Heart right ventricle (tissue), 16 donors: Measurements from ENCODE around the gene OVCH1. TPM values are rescaled to one million over a fixed set of nuclear protein-coding genes. Genes with fewer than 3 reads are reported as not detected.

Experiments used
- ATAC-seq, 8 donors: fragments of 200-7000 bp; cut with Tn5 transposase; one replicate each; pipeline ENCODE4 v1.9.1; 2020; ENCODE audit warnings: mild to moderate bottlenecking in 8 of 8, moderate library complexity in 8 of 8, moderate number of reproducible peaks in 1 of 8
- DNase-seq, 2 donors: peaks; one replicate each; pipeline ENCODE4 v3.0.0-alpha.2; 2020
- H3K27ac ChIP-seq, 10 donors: fragments of 200-600 bp; sonication (generic) in 2 of 10; one replicate each; pipeline versions ENCODE4 v1.5.0 to v1.8.0; 2020 to 2022; ENCODE audit warnings: mild to moderate bottlenecking in 3 of 10
- H3K27me3 ChIP-seq, 7 donors: fragments of 200-600 bp; one replicate each; pipeline ENCODE4 v1.8.0; 2021 to 2022; ENCODE audit warnings: mild to moderate bottlenecking in 2 of 7
- H3K36me3 ChIP-seq, 9 donors: fragments of 200-600 bp; sonication (generic) in 1 of 9; one replicate each; pipeline versions ENCODE4 v1.5.0 to v1.8.0; 2020 to 2022; ENCODE audit warnings: mild to moderate bottlenecking in 2 of 9
- H3K4me1 ChIP-seq, 9 donors: fragments of 200-600 bp; sonication (generic) in 1 of 9; one replicate each; pipeline versions ENCODE4 v1.5.0 to v1.8.0; 2020 to 2022; ENCODE audit warnings: mild to moderate bottlenecking in 4 of 9
- H3K4me3 ChIP-seq, 10 donors: fragments of 200-600 bp; sonication (generic) in 2 of 10; one replicate each; pipeline versions ENCODE4 v1.5.0 to v1.8.0; 2020 to 2022; ENCODE audit warnings: mild to moderate bottlenecking in 7 of 10, moderate library complexity in 2 of 10
- H3K9me3 ChIP-seq, 11 donors: fragments of 200-600 bp in 10 of 11; sonication (generic) in 2 of 11; one replicate each; pipeline versions ENCODE4 v1.5.0 to v1.8.0; 2013 to 2022; ENCODE audit warnings: mild to moderate bottlenecking in 2 of 11, control low read depth in 1 of 11, moderate library complexity in 1 of 11
- CTCF ChIP-seq, 9 donors: fragments of 200-600 bp; sonication (generic) in 2 of 9; IDR thresholded peaks; one replicate each; pipeline versions ENCODE4 v1.5.0 to v1.8.0; 2021 to 2022; ENCODE audit warnings: antibody characterized with exemption in 9 of 9, mild to moderate bottlenecking in 5 of 9, moderate library complexity in 1 of 9
- WGBS, 2 donors: extraction: QIAGEN DNeasy Blood & Tissue Kit; methylation state at CpG; one replicate each; pipeline ENCODE4 v1.1.7; 2013; ENCODE audit warnings: inconsistent platforms in 1 of 2; 5-methylcytosine and 5-hydroxymethylcytosine counted together
- intact Hi-C, 10 donors: fragments of 100-400 bp; cut with DNase I; formaldehyde crosslinking; loops; one replicate each; pipeline versions ENCODE4 v1.11.1 to v1.14.2; 2022
- polyA plus RNA-seq, 2 donors: library from polyadenylated mRNA; stranded (reverse); fragments of 200-250 nt; gene quantifications; one replicate each; pipeline ENCODE4 v1.2.3, GENCODE V29; 2013
- total RNA-seq, 10 donors: library from RNA; stranded (reverse); fragmentation: NEBNext Ultra II Directional in 3 of 10; extraction: Animal tissue kit (Norgen Biotek cat#: 25700) in 3 of 10; gene quantifications; one replicate each; pipeline versions ENCODE4 v1.2.1 to v1.2.4, GENCODE V29; 2021 to 2023
- donor health status: Arrhythmogenic right ventricular cardiomyopathy.
- donor health status: ischemic (EF 13 %, LVEDD 7.1; RV severe dilation, severe dysfunction).
- donor health status: healthy with polysubstance abuse.
- donor health status: DM: no; HTN: yes; CAD: no.
- donor health status: DM: no; HTN: no; CAD: no.
- donor health status: ischemic (EF 25% LVEDD 6.9; RV normal size, moderate dysfunction).
- donor health status: ischemic (EF 25% LVEDD 5.7; RV mildly dilated, moderate dysfunction).
- donor health status: healthy.
- donor health status: DM: yes; HTN: yes; CAD: no.
- donor health status: Ischemic cardiomyopathy.
- donor health status: ischemic (EF 35%, LVEDD 5.7; RV mildly dilated, moderate dysfunction).
- donor health status: nonischemic (EF 11% LVEDD 7.7; RV severe dilation, severe dysfunction).
- donor health status: DM: yes; HTN: yes; CAD: no.
- donor health status: PGD.
- donor health status: ischemic (EF 29% LVEDD 5.4; RV normal size, mild dysfunction).
- donor health status: nonischemic (EF 23%, LVEDD 6.1; RV moderate dilation, normal function).

The OVCH1 gene
- total and polyA plus RNA-seq, 12 donors, result 0.07 to 0.44 (median 0.21) TPM; not detected in 6

GRCh38 chr12:29486972-29487371, 10.5 kb downstream of the OVCH1 start:
- DNase-seq (no peak), ATAC-seq (no peak)
- Histone ChIP-seq H3K27me3 (no peaks in the 10 kb centered on the region), H3K36me3 (no peaks in the 10 kb centered on the region), H3K4me3 (no peak overlapping the region), H3K27ac (no peak overlapping the region), H3K9me3 (no peaks in the 10 kb centered on the region), H3K4me1 (no peaks in the 10 kb centered on the region)
- no peak for TF ChIP-seq CTCF (IDR thresholded peaks at IDR 0.05)
- WGBS, 2 donors, result 53% methylated on average over 2 of the region's 2 CpGs
- intact Hi-C loops, result no loop called here

- no peak for ATAC-seq
- H3K4me3 ChIP-seq, result no peak overlapping the region
- H3K27me3 ChIP-seq, result no peaks in the 10 kb centered on the region
- no peak for TF ChIP-seq CTCF (IDR thresholded peaks at IDR 0.05)
- H3K27ac ChIP-seq, result no peak overlapping the region
- peaks cover 0 to 2% (median 0%) of the 10 kb centered on the region in 11 donors for H3K9me3 ChIP-seq
- H3K4me1 ChIP-seq, result no peaks in the 10 kb centered on the region
- 80 to 86% methylated on average over 4 of the region's 4 CpGs for WGBS, 2 donors
- intact Hi-C loops, result no loop called here
- no peak for DNase-seq
- peaks cover 0 to 13% (median 0%) of the 10 kb centered on the region in 9 donors for H3K36me3 ChIP-seq
Measured at GRCh38 chr12:29463198-29463597, 34.3 kb downstream of the OVCH1 start.

- ATAC-seq (no peak), DNase-seq (no peak)
- TF ChIP-seq CTCF (IDR thresholded peaks at IDR 0.05), result no peak
- Histone ChIP-seq H3K9me3 (peaks cover 0 to 6% (median 0%) of the 10 kb centered on the region in 11 donors), H3K4me1 (no peaks in the 10 kb centered on the region), H3K27ac (no peak overlapping the region), H3K27me3 (no peaks in the 10 kb centered on the region), H3K36me3 (peaks cover 0 to 13% (median 0%) of the 10 kb centered on the region in 9 donors), H3K4me3 (no peak overlapping the region)
- WGBS, 2 donors, result 83 to 87% methylated on average over 2 of the region's 2 CpGs
- intact Hi-C loops, result no loop called here
Measured at GRCh38 chr12:29460082-29460481, 37.4 kb downstream of the OVCH1 start.

GRCh38 chr12:29455087-29455486, 42.4 kb downstream of the OVCH1 start:
- no peak for DNase-seq
- Histone ChIP-seq H3K9me3 (peaks cover 0 to 11% (median 0%) of the 10 kb centered on the region in 11 donors), H3K4me1 (no peaks in the 10 kb centered on the region), H3K27me3 (no peaks in the 10 kb centered on the region), H3K36me3 (no peaks in the 10 kb centered on the region), H3K27ac (no peak overlapping the region), H3K4me3 (no peak overlapping the region)
- intact Hi-C loops, result no loop called here
- no peak for ATAC-seq
- WGBS, 2 donors, result 55 to 64% methylated on average over 1 of the region's 1 CpG
- TF ChIP-seq CTCF (IDR thresholded peaks at IDR 0.05), result no peak
